Aorta (tissue), 5 donors: Measurements from ENCODE around the gene TRMT1. TPM values are rescaled to one million over a fixed set of nuclear protein-coding genes. Genes with fewer than 3 reads are reported as not detected.

Experiments used
- ATAC-seq: fragments of 200-7000 bp; cut with Tn5 transposase; one replicate; pipeline ENCODE4 v1.9.1; 2022; ENCODE audit warnings: moderate library complexity; ENCODE audit not compliant: low FRiP score
- DNase-seq, 2 donors: peaks; one replicate each; pipeline ENCODE4 v3.0.0-alpha.2; 2020
- H3K27ac ChIP-seq, 2 donors: one replicate each; pipeline ENCODE4 v1.5.1; 2013; ENCODE audit warnings: low read length in 2 of 2, mild to moderate bottlenecking in 2 of 2, moderate library complexity in 2 of 2, control low read depth in 1 of 2, inconsistent platforms in 1 of 2, low read depth in 1 of 2
- H3K27me3 ChIP-seq, 2 donors: one replicate each; pipeline ENCODE4 v1.6.1; 2013; ENCODE audit warnings: control low read depth in 1 of 2, low read length in 1 of 2, mild to moderate bottlenecking in 1 of 2, moderate library complexity in 1 of 2; ENCODE audit not compliant: insufficient read depth in 2 of 2, control insufficient read depth in 1 of 2
- H3K36me3 ChIP-seq, 2 donors: one replicate each; pipeline ENCODE4 v1.6.1; 2013; ENCODE audit warnings: control low read depth in 1 of 2, low read length in 1 of 2, mild to moderate bottlenecking in 1 of 2; ENCODE audit not compliant: insufficient read depth in 2 of 2, control insufficient read depth in 1 of 2
- H3K4me1 ChIP-seq, 2 donors: one replicate each; pipeline ENCODE4 v1.6.1; 2013; ENCODE audit warnings: low read length in 2 of 2, control low read depth in 1 of 2, mild to moderate bottlenecking in 1 of 2, moderate library complexity in 1 of 2; ENCODE audit not compliant: insufficient read depth in 2 of 2, control insufficient read depth in 1 of 2
- H3K4me3 ChIP-seq, 2 donors: one replicate each; pipeline ENCODE4 v1.5.1; 2013; ENCODE audit warnings: low read length in 2 of 2, control low read depth in 1 of 2, mild to moderate bottlenecking in 1 of 2
- H3K9me3 ChIP-seq: one replicate; pipeline ENCODE4 v1.6.1; 2013; ENCODE audit warnings: mild to moderate bottlenecking, low read length; ENCODE audit not compliant: control insufficient read depth
- WGBS, 2 donors: extraction: QIAGEN DNeasy Blood & Tissue Kit; methylation state at CpG; one replicate each; pipeline ENCODE4 v1.1.7; 2013; 5-methylcytosine and 5-hydroxymethylcytosine counted together
- intact Hi-C, 2 donors: fragments of 100-400 bp; cut with DNase I; formaldehyde crosslinking; loops; one replicate each; pipeline versions ENCODE4 v1.14.2 to v1.15.0; 2022
- polyA plus RNA-seq, 2 donors: library from polyadenylated mRNA; stranded (reverse); fragments of 200-250 nt; gene quantifications; one replicate each; pipeline ENCODE4 v1.2.3, GENCODE V29; 2013
- total RNA-seq, 2 donors: library from RNA; stranded (reverse); fragmentation: NEBNext Ultra II Directional; extraction: Animal tissue kit (Norgen Biotek cat#: 25700); gene quantifications; one replicate each; pipeline ENCODE4 v1.2.1, GENCODE V29; 2021
- donor health status: healthy with polysubstance abuse.
- donor health status: Bipolar disorder and iron deficiency.
- donor health status: DM: no; HTN: no; CAD: no.
- donor health status: DM: no; HTN: no; CAD: no.
- donor health status: DM: yes; HTN: yes; CAD: no.

TRMT1 gene
- total and polyA plus RNA-seq, 4 donors = 17.9 to 62.2 (median 25.2) TPM

GRCh38 chr19:13090511-13091231 is 25.9 kb downstream of the TRMT1 start:
- Histone ChIP-seq H3K9me3 (no peaks in the 10 kb centered on the region), H3K4me3 (no peak overlapping the region), H3K27me3 (no peaks in the 10 kb centered on the region), H3K4me1 (peaks cover 0 to 3% of the 10 kb centered on the region in 2 donors), H3K27ac (peak overlapping the region; percentile 28 to 44), H3K36me3 (peaks cover 0 to 3% of the 10 kb centered on the region in 2 donors)
- intact Hi-C loops = loop anchor here in 1 of 2 donors (5.0 kb wide), 1 partner anchor 93 kb away; the partner anchor contains the start of gene NFIX
- DNase-seq (no peak), ATAC-seq (no peak)
- 18 to 22% methylated on average over 3 to 10 of the region's 10 CpGs for whole genome bisulfite sequencing, 2 donors

- Histone ChIP-seq H3K27ac (peak overlapping the region; percentile 28 to 44), H3K4me3 (no peak overlapping the region), H3K9me3 (no peaks in the 10 kb centered on the region), H3K4me1 (peaks cover 0 to 3% of the 10 kb centered on the region in 2 donors), H3K27me3 (no peaks in the 10 kb centered on the region), H3K36me3 (peaks cover 0 to 3% of the 10 kb centered on the region in 2 donors)
- WGBS, 2 donors = 53 to 54% methylated on average over 12 of the region's 12 CpGs
- intact Hi-C loops = loop anchor here (2.0 to 5.0 kb wide), 2 partner anchors 29 to 93 kb away; partner anchors contain the start of gene NFIX (in 1 of the 2)
- no peak for ATAC-seq
- no peak for DNase-seq
Observed at GRCh38 chr19:13089857-13090507, 26.6 kb downstream of the TRMT1 start.

GRCh38 chr19:13089139-13089856 is 27.2 kb downstream of the TRMT1 start:
- intact Hi-C loops = loop anchor here in 1 of 2 donors (2.0 kb wide), 1 partner anchor 28 kb away; no protein-coding TSS in a partner anchor
- ATAC-seq = no peak
- peak overlapping the region; percentile 20 to 28 for H3K27ac ChIP-seq

GRCh38 chr19:13087795-13088537 is 28.6 kb downstream of the TRMT1 start:
- H3K36me3 ChIP-seq = peaks cover 0 to 3% of the 10 kb centered on the region in 2 donors
- DNase-seq (no peak), ATAC-seq (no peak)
- intact Hi-C loops = loop anchor here (2.0 kb wide), 2 partner anchors 27 to 31 kb away; no protein-coding TSS in a partner anchor
- peaks cover 0 to 3% of the 10 kb centered on the region in 2 donors for H3K4me1 ChIP-seq
- no peaks in the 10 kb centered on the region for H3K27me3 ChIP-seq
- H3K27ac ChIP-seq = peak overlapping the region in 1 of 2 donors; percentile 48
- WGBS, 2 donors = 74 to 75% methylated on average over 37 of the region's 37 CpGs
- H3K9me3 ChIP-seq = no peaks in the 10 kb centered on the region
- H3K4me3 ChIP-seq = no peak overlapping the region

More at GRCh38 chr19:13089139-13089856, 27.2 kb downstream of the TRMT1 start:
- Histone ChIP-seq H3K36me3 (peaks cover 0 to 3% of the 10 kb centered on the region in 2 donors), H3K9me3 (no peaks in the 10 kb centered on the region), H3K4me3 (no peak overlapping the region), H3K27me3 (no peaks in the 10 kb centered on the region), H3K4me1 (peaks cover 0 to 3% of the 10 kb centered on the region in 2 donors)
- DNase-seq = no peak
- 72 to 73% methylated on average over 5 of the region's 5 CpGs for WGBS, 2 donors

GRCh38 chr19:13087295-13087694 is 29.2 kb downstream of the TRMT1 start:
- 55 to 65% methylated on average over 12 of the region's 12 CpGs for WGBS, 2 donors
- no peak for ATAC-seq

DNA sequence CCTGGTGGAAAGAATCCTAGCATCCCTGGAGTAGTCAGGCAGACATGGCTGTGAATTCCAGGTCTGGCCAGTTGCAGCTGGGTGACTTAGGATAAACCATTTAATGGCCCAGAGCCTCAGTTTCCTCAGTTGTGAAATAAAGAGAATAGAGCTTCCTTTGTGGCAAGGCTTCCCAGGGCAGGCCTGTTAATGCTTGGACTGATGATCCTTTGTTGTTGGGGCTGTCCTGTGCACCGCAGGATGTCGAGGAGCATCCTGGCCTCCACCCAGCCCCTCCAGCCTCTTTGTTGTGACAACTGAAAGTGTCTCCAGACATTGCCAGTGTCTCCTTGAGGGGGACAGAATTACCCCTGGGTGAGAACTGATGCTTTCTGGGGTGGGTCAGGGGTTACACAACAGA is 30.2 kb downstream of the TRMT1 start:
- ATAC-seq (no peak), DNase-seq (no peak)
- H3K27ac ChIP-seq = peak overlapping the region in 1 of 2 donors; percentile 65
- WGBS, 2 donors = 77 to 81% methylated on average over 2 of the region's 2 CpGs
- H3K36me3 ChIP-seq = peaks cover 0 to 3% of the 10 kb centered on the region in 2 donors
- H3K4me1 ChIP-seq = no peaks in the 10 kb centered on the region
- no peaks in the 10 kb centered on the region for H3K9me3 ChIP-seq
- no peak overlapping the region for H3K4me3 ChIP-seq
- intact Hi-C loops = loop anchor here in 1 of 2 donors (2.0 kb wide), 1 partner anchor 30 kb away; no protein-coding TSS in a partner anchor
- no peaks in the 10 kb centered on the region for H3K27me3 ChIP-seq

More at GRCh38 chr19:13087295-13087694, 29.2 kb downstream of the TRMT1 start:
- intact Hi-C loops = loop anchor here in 1 of 2 donors (2.0 kb wide), 1 partner anchor 30 kb away; no protein-coding TSS in a partner anchor
- DNase-seq = no peak
- H3K4me3 ChIP-seq = no peak overlapping the region
- H3K27ac ChIP-seq = peak overlapping the region in 1 of 2 donors; percentile 65
- no peaks in the 10 kb centered on the region for H3K27me3 ChIP-seq
- H3K4me1 ChIP-seq = peaks cover 0 to 2% of the 10 kb centered on the region in 2 donors
- H3K36me3 ChIP-seq = peaks cover 0 to 3% of the 10 kb centered on the region in 2 donors
- H3K9me3 ChIP-seq = no peaks in the 10 kb centered on the region

DNA sequence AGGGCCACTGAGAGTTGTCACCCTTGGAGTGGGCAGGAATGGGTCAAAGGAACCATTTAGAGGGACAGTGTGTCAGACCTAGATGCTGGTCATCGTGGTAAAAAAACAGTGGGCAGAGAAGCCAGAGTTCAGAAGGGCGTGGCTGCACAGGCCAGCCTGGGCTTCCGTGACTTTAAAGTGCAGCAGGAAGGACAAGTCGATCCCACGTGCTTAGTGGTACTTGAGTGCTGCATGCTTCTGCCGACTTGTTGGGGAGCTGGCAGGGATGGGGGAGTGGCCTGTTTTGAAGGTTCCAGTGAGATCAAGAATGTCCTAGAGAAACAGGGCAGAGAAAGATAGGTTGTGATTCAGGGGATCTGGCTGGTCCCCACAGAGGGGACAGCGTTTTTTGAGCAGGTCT is 30.9 kb downstream of the TRMT1 start:
- H3K36me3 ChIP-seq = peaks cover 0 to 3% of the 10 kb centered on the region in 2 donors
- no peaks in the 10 kb centered on the region for H3K9me3 ChIP-seq
- no peak overlapping the region for H3K4me3 ChIP-seq
- no peaks in the 10 kb centered on the region for H3K27me3 ChIP-seq
- intact Hi-C loops = loop anchor here in 1 of 2 donors (2.0 kb wide), 1 partner anchor 29 kb away; no protein-coding TSS in a partner anchor
- H3K4me1 ChIP-seq = no peaks in the 10 kb centered on the region
- no peak for DNase-seq
- WGBS, 2 donors = 9 to 11% methylated on average over 7 of the region's 7 CpGs
- peak overlapping the region in 1 of 2 donors; percentile 65 for H3K27ac ChIP-seq
- no peak for ATAC-seq
